ENCODE measurements around the gene COL8A2.

DNA sequence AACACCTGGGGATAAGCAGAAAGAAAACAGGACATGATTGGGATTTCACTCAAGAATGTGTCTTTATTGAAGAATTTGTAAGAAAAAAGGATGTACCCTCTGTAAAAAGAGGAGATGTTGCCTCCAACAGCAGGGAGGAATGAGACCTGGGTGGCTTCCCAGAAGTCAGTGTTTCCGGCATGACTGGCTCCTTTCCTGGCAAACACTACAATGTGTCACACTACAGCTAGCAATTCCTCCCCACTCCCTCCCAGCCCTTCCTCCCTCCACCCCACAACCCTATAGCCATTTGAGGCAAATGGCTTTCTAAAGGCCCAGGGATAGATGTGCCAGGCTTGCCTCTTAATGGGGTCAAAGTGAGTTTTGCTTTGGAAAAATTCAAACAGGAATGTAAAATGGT is 11.5 kb upstream of the COL8A2 start:
- TF ChIP-seq POLR2A (IDR thresholded peaks at IDR 0.05; ENCODE audit: low read length) (no peak), GATA1 (IDR thresholded peaks at IDR 0.05; ENCODE audit: low read depth, low read length) (no peak)
